Measurements from ENCODE around the gene RIPK3. TPM values are rescaled to one million over a fixed set of nuclear protein-coding genes. Genes with fewer than 3 reads are reported as not detected.
A peak's percentile ranks its signal among the peaks of the same experiment; 100 is the strongest.
"Not testable (repeated sequence)": the region's sequence is repeated elsewhere in the genome, so short reads cannot be mapped to it uniquely, and the experiment has no call there.

Gene RIPK3
- total RNA-seq, 3 donors from 2014 or later = 5.9 to 8.0 (median 6.2) TPM

DNA sequence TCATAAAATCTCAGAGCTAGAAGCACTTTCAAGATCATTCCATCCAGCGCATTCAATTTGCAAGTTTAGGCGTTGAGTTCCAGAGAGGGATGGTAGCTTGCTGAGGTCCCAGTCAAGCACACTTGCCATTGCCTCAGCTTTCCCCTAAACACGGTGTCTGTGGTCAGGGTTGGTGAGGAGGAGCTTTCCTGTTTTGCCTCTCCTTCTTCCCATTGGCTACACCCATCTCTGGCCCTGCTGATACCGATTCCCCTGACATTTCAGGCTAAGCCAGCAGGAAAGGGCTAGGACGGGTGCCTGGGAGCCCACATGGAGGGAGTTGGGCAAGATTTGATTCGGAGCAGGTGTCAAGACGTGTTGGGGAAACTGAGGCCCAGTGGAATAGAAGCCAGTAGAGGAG lies 37.3 kb upstream of the RIPK3 start:
- no peak for ATAC-seq
- Mint-ChIP-seq H3K9me3 (no peaks in the 10 kb centered on the region), H3K36me3 (ENCODE audit: insufficient read depth) (no peaks in the 10 kb centered on the region), H3K4me1 (ENCODE audit: low read depth) (no peaks in the 10 kb centered on the region), H3K27me3 (ENCODE audit: low read depth) (peaks cover 7% of the 10 kb centered on the region), H3K4me3 (no peak overlapping the region)
- DNase-seq = no peak

DNA sequence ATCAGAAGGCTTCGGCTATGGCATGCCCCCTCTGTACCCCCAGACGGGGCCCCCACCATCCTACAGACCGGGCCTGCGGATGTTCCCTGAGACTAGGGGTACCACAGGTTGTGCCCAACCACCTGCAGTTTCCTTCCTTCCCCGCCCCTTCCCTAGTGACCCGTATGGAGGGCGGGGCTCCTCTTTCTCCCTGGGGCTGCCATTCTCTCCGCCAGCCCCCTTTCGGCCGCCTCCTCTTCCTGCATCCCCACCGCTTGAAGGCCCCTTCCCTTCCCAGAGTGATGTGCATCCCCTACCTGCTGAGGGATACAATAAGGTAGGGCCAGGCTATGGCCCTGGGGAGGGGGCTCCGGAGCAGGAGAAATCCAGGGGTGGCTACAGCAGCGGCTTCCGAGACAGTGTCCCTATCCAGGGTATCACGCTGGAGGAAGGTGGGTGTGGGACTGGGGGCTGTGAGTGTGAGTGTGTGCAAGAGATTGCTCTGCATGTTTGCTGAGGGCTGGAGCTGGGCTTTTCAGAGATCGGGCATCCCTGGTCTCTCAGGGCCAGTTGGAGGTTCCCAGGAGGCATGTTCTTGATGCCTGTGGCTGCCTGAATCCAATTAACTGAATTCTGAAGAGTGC lies 36.8 kb upstream of the RIPK3 start:
- no peak overlapping the region for H3K4me3 Mint-ChIP-seq
- H3K27me3 Mint-ChIP-seq (ENCODE audit: low read depth) = peaks cover 8% of the 10 kb centered on the region
- ATAC-seq = no peak
- H3K9me3 Mint-ChIP-seq = no peaks in the 10 kb centered on the region
- H3K36me3 Mint-ChIP-seq (ENCODE audit: insufficient read depth) = no peaks in the 10 kb centered on the region
- DNase-seq = no peak
- H3K4me1 Mint-ChIP-seq (ENCODE audit: low read depth) = no peaks in the 10 kb centered on the region

- H3K4me1 Mint-ChIP-seq (ENCODE audit: low read depth) = peaks cover 6% of the 10 kb centered on the region
- H3K4me3 Mint-ChIP-seq = no peak overlapping the region
- H3K36me3 Mint-ChIP-seq (ENCODE audit: insufficient read depth) = no peaks in the 10 kb centered on the region
- no peak for DNase-seq
- no peaks in the 10 kb centered on the region for H3K9me3 Mint-ChIP-seq
- ATAC-seq = no peak
- H3K27me3 Mint-ChIP-seq (ENCODE audit: low read depth) = peaks cover 17% of the 10 kb centered on the region
Observed at GRCh38 chr14:24372701-24373416, 33.1 kb upstream of the RIPK3 start.

GRCh38 chr14:24371605-24372004 lies 31.8 kb upstream of the RIPK3 start:
- not testable (repeated sequence) for ATAC-seq; DNase-seq; H3K9me3 Mint-ChIP-seq; H3K36me3 Mint-ChIP-seq (ENCODE audit: insufficient read depth); H3K4me3 Mint-ChIP-seq
- H3K4me1 Mint-ChIP-seq (ENCODE audit: low read depth) = peaks cover 19% of the 10 kb centered on the region
- peaks cover 29% of the 10 kb centered on the region for H3K27me3 Mint-ChIP-seq (ENCODE audit: low read depth)

DNA sequence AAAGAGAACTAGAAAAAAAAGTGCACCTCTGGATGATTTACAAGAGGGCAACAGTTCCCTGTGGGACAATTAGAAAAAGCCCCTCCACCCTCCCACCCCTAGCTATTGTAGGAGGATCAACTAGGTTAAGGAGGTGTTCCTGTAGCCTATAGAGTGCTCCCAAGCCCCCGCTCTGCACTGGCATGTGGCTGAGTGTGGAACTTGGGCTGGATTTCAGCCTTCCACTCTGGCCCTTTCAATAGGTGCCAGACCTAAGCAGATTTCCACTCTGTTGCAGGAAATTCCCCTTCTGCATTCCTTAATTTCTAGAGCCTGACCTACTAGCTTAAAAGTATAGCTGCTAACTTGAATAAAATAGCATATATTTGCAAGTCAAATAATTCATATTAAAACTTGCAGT lies 31.0 kb upstream of the RIPK3 start:
- DNase-seq = no peak

DNA sequence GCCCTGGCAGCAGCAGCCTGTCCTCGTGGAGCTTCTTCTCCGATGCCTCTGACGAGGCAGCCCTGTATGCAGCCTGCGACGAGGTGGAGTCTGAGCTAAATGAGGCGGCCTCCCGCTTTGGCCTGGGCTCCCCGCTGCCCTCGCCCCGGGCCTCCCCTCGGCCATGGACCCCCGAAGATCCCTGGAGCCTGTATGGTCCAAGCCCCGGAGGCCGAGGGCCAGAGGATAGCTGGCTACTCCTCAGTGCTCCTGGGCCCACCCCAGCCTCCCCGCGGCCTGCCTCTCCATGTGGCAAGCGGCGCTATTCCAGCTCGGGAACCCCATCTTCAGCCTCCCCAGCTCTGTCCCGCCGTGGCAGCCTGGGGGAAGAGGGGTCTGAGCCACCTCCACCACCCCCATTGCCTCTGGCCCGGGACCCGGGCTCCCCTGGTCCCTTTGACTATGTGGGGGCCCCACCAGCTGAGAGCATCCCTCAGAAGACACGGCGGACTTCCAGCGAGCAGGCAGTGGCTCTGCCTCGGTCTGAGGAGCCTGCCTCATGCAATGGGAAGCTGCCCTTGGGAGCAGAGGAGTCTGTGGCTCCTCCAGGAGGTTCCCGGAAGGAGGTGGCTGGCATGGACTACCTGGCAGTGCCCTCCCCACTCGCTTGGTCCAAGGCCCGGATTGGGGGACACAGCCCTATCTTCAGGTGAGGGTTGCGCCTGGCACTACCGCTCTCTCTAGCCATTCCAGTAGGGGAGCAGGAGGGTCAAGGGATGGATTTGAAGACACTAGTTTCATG lies 30.3 kb upstream of the RIPK3 start:
- no peak for DNase-seq
- Mint-ChIP-seq H3K36me3 (ENCODE audit: insufficient read depth) (no peaks in the 10 kb centered on the region), H3K4me3 (no peak overlapping the region), H3K9me3 (no peaks in the 10 kb centered on the region), H3K27me3 (ENCODE audit: low read depth) (peaks cover 37% of the 10 kb centered on the region), H3K4me1 (ENCODE audit: low read depth) (peaks cover 27% of the 10 kb centered on the region)
- no peak for ATAC-seq

More for the DNA sequence above, 31.0 kb upstream of the RIPK3 start:
- no peaks in the 10 kb centered on the region for H3K9me3 Mint-ChIP-seq
- H3K4me1 Mint-ChIP-seq (ENCODE audit: low read depth) = peaks cover 22% of the 10 kb centered on the region
- ATAC-seq = no peak
- H3K4me3 Mint-ChIP-seq = no peak overlapping the region
- H3K36me3 Mint-ChIP-seq (ENCODE audit: insufficient read depth) = no peaks in the 10 kb centered on the region
- H3K27me3 Mint-ChIP-seq (ENCODE audit: low read depth) = peaks cover 33% of the 10 kb centered on the region

- Mint-ChIP-seq H3K4me3 (peak overlapping the region; percentile 38), H3K4me1 (ENCODE audit: low read depth) (peaks cover 27% of the 10 kb centered on the region), H3K9me3 (no peaks in the 10 kb centered on the region), H3K36me3 (ENCODE audit: insufficient read depth) (no peaks in the 10 kb centered on the region), H3K27me3 (ENCODE audit: low read depth) (peaks cover 39% of the 10 kb centered on the region)
- ATAC-seq = no peak
- DNase-seq = no peak
Observed at GRCh38 chr14:24369463-24369862, 29.7 kb upstream of the RIPK3 start.

GRCh38 chr14:24368562-24369252 lies 28.9 kb upstream of the RIPK3 start:
- no peaks in the 10 kb centered on the region for H3K9me3 Mint-ChIP-seq
- DNase-seq (no peak), ATAC-seq (peak; percentile 17 to 31)
- peaks cover 40% of the 10 kb centered on the region for H3K27me3 Mint-ChIP-seq (ENCODE audit: low read depth)
- no peak overlapping the region for H3K4me3 Mint-ChIP-seq
- no peaks in the 10 kb centered on the region for H3K36me3 Mint-ChIP-seq (ENCODE audit: insufficient read depth)
- H3K4me1 Mint-ChIP-seq (ENCODE audit: low read depth) = peaks cover 27% of the 10 kb centered on the region

DNA sequence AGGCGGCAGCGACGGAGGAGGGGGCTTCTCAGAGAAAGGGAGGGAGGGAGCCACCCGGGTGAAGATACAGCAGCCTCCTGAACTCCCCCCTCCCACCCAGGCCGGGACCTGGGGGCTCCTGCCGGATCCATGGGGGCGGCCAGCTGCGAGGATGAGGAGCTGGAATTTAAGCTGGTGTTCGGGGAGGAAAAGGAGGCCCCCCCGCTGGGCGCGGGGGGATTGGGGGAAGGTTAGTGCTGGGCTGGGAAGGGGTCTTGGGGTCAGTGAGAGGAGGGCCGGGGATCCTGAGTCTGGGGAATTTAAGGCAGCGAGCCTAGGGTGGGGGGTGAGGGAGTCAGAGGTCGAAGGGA lies 28.4 kb upstream of the RIPK3 start:
- Mint-ChIP-seq H3K4me3 (no peak overlapping the region), H3K9me3 (no peaks in the 10 kb centered on the region), H3K27me3 (ENCODE audit: low read depth) (peaks cover 41% of the 10 kb centered on the region), H3K36me3 (ENCODE audit: insufficient read depth) (no peaks in the 10 kb centered on the region), H3K4me1 (ENCODE audit: low read depth) (peaks cover 27% of the 10 kb centered on the region)
- ATAC-seq = no peak
- DNase-seq = no peak

GRCh38 chr14:24367514-24368211 lies 27.9 kb upstream of the RIPK3 start, which contains the start of gene NFATC4:
NFATC4 (plus strand) TSS chr14:24368184; CDS start chr14:24368341, 157 bp downstream.
- ATAC-seq (no peak), DNase-seq (no peak)
- peaks cover 27% of the 10 kb centered on the region for H3K4me1 Mint-ChIP-seq (ENCODE audit: low read depth)
- H3K9me3 Mint-ChIP-seq = no peaks in the 10 kb centered on the region
- peaks cover 44% of the 10 kb centered on the region for H3K27me3 Mint-ChIP-seq (ENCODE audit: low read depth)
- peak within 1 kb of the TSS; percentile 56 for H3K4me3 Mint-ChIP-seq
- H3K36me3 Mint-ChIP-seq (ENCODE audit: insufficient read depth) = no peaks in the 10 kb centered on the region

DNA sequence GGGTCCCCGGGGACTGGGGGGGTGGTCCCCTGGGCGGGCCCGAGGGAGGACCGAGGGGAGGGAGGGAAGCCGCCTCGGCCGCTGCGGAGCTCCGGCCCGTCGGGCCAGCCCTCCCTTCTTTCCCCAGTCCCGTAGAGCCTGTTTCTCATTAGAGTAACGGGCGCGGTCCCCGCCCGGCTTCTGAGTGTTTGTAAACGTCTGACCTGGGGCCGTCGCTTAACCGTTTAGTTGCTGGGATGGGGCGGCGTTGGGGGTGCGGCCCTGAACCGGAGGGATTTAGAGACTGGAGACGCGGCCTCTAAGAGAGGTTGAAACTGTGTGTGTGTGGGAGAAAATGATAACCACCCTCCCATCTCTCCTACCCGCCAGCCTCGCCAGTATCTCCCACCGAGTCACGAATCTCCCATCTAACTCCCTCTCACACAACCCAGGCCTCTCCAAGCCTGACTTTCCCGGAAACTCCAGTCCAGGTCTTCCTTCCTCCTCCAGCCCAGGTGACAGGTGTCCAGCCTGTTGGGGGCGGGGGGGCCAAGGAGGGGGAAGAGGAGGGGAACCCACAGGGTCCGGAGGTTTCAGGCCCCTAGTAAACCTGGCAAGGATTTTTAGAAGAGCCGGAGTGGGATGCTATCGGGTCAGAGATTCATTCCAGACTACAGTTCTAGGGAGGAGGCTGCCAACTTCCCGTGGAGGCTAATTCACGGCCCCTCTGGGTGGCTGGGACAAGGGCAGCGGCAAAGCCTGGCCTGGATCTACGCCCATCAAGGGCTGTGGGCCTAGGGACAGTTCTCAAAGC lies 27.1 kb upstream of the RIPK3 start:
- Mint-ChIP-seq H3K4me1 (ENCODE audit: low read depth) (peaks cover 27% of the 10 kb centered on the region), H3K4me3 (peak overlapping the region; percentile 56), H3K36me3 (ENCODE audit: insufficient read depth) (no peaks in the 10 kb centered on the region), H3K9me3 (no peaks in the 10 kb centered on the region), H3K27me3 (ENCODE audit: low read depth) (peaks cover 50% of the 10 kb centered on the region)
- DNase-seq (no peak), ATAC-seq (peak; percentile 21 to 35)

DNA sequence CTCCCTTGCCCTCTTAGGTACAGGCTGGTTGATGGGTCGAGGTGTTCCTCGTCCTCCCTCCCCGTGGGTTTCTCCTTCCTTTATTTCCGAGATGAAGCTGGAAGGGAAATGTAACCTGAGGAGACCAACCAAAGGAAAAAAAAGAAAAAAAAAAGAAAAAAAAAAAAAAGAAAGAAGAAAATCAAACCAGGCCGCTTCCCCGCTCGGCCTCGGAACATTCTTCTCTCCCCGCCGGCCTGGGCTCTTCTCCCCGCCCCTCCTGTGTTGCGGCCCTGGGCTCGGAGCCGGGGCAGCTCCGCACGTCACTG lies 26.6 kb upstream of the RIPK3 start:
- Mint-ChIP-seq H3K9me3 (no peaks in the 10 kb centered on the region), H3K36me3 (ENCODE audit: insufficient read depth) (no peaks in the 10 kb centered on the region), H3K27me3 (ENCODE audit: low read depth) (peaks cover 53% of the 10 kb centered on the region), H3K4me1 (ENCODE audit: low read depth) (peaks cover 27% of the 10 kb centered on the region), H3K4me3 (peak overlapping the region; percentile 42)
- ATAC-seq (no peak), DNase-seq (no peak)

DNA sequence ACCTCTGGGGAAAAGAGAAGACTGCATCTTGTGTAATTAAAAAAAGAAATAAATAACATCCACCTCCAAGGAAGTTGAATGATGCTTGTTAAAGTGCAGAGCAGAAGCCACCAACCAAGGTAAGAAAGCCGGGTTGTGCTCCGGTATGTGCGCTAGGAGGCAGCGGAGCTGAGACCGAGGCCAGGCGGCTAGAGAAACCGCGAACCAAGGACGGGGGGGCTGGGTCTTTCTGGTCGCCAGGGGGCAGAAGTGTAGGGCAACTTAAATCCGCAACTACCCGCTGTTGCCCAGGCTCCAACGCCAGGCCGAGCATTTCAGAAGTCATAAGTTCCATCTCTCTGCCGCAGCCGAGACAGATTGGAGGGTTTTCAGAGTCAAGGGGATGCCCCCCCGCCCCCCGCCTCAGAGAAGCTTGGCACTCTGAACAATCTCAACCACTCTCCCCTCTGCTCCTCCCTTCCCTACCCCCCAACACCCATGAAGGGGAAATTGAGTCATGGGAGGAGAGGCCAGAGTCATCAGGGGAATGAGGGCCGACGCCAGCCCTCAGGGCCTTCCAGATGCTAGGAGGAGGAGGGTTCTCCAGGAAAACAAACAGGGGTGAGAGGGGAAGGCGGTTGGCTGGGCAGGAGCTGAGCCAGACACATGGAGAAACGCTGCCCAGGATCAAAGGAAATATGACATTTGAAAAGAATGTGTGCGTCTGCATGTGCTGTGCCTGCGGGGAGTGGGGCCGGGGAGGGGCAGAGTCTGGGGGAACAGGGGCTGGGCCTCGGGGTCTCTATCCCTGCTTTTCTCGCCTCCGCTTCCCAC lies 26.0 kb upstream of the RIPK3 start:
- H3K36me3 Mint-ChIP-seq (ENCODE audit: insufficient read depth) = no peaks in the 10 kb centered on the region
- H3K27me3 Mint-ChIP-seq (ENCODE audit: low read depth) = peaks cover 54% of the 10 kb centered on the region
- peak overlapping the region; percentile 44 for H3K4me3 Mint-ChIP-seq
- H3K9me3 Mint-ChIP-seq = no peaks in the 10 kb centered on the region
- ATAC-seq (peak; percentile 67 to 71), DNase-seq (peak; percentile 61)
- peaks cover 27% of the 10 kb centered on the region for H3K4me1 Mint-ChIP-seq (ENCODE audit: low read depth)

Measured in activated T-cell treated with anti-CD3 and anti-CD28 coated beads, Interleukin-2, amount 50 U/mL, for 4 hours (primary cell).